Cardiac muscle cell (in vitro differentiated cells and primary cell): ENCODE measurements around the gene ZBTB5. TPM values are rescaled to one million over a fixed set of nuclear protein-coding genes. Genes with fewer than 3 reads are reported as not detected.

ENCODE experiments used
- DNase-seq, 2 donors: peaks; one replicate each; pipeline versions ENCODE4 v3.0.0 to v3.0.0-alpha.2; 2010 to 2017; ENCODE audit warnings: low read depth in 1 of 2, low spot score in 1 of 2
- H3K27ac ChIP-seq: fragments of 200-600 bp; sonication (generic); 2 replicates; pipeline ENCODE4 v1.5.1; 2016
- H3K27me3 ChIP-seq: fragments of 200-600 bp; sonication (generic); 2 replicates; pipeline ENCODE4 v1.6.0; 2016; ENCODE audit warnings: control low read depth
- H3K36me3 ChIP-seq: fragments of 200-600 bp; sonication (generic); 2 replicates; pipeline ENCODE4 v1.5.1; 2016; ENCODE audit warnings: control low read depth
- H3K4me1 ChIP-seq: fragments of 200-600 bp; sonication (generic); 2 replicates; pipeline ENCODE4 v1.8.1; 2017; ENCODE audit warnings: low read depth, mild to moderate bottlenecking, mixed run types
- H3K4me3 ChIP-seq: fragments of 200-600 bp; sonication (generic); 2 replicates; pipeline ENCODE4 v1.5.1; 2016; ENCODE audit warnings: mild to moderate bottlenecking
- H3K9me3 ChIP-seq: fragments of 200-600 bp; sonication (generic); 2 replicates; pipeline ENCODE4 v1.5.1; 2017; ENCODE audit warnings: low read depth, mild to moderate bottlenecking, control low read depth
- polyA plus RNA-seq: library from polyadenylated mRNA; unstranded; fragments of >200 nt; fragmentation: Nextera tagmentation; extraction: Ambion mirVana; gene quantifications from 2 replicates; pipeline ENCODE4 v1.2.1, GENCODE V29; 2016
- total RNA-seq: library from RNA; depleted of rRNA; stranded (reverse); fragments of >200 nt; gene quantifications from 2 replicates; pipeline ENCODE4 v1.2.3, GENCODE V29; 2016
- TF ChIP-seq, protein P1 (sequence below): IDR thresholded peaks from 2 replicates; pipeline ENCODE4 v1.5.1; 2012; ENCODE audit warnings: low read depth, mild to moderate bottlenecking, low read length

Gene ZBTB5
- total and polyA plus RNA-seq, 2 experiments from 2014 or later = 6.7 to 24.9 TPM

DNA sequence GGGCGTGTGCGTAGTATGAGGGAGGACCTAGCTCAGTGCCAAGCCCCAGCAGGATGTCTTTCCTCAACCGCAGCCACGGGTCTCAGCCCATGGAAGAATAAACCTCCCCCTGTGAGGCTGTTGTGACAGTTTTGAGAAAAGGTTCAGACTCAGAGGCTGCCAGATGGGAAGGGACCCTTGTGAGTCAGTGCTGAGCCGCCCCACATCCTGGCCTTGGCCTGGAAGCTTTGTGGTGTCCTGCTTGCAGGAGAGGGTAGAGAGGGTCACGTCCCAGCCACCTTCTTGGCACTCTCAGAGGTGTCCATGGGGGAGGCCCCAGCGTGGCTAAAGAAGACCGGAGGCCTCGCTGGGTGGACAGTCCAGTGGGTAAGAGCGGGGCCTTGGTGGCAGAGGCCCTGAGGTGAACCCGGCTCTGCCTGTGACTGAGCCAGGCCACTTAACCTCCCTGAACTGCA is 39.9 kb downstream of the ZBTB5 start:
- H3K4me1 ChIP-seq = peaks cover 23% of the 10 kb centered on the region
- H3K4me3 ChIP-seq = no peak overlapping the region
- peaks cover 11% of the 10 kb centered on the region for H3K36me3 ChIP-seq
- DNase-seq = peak in 1 of 2 donors; percentile 17
- TF ChIP-seq, protein P1, sequence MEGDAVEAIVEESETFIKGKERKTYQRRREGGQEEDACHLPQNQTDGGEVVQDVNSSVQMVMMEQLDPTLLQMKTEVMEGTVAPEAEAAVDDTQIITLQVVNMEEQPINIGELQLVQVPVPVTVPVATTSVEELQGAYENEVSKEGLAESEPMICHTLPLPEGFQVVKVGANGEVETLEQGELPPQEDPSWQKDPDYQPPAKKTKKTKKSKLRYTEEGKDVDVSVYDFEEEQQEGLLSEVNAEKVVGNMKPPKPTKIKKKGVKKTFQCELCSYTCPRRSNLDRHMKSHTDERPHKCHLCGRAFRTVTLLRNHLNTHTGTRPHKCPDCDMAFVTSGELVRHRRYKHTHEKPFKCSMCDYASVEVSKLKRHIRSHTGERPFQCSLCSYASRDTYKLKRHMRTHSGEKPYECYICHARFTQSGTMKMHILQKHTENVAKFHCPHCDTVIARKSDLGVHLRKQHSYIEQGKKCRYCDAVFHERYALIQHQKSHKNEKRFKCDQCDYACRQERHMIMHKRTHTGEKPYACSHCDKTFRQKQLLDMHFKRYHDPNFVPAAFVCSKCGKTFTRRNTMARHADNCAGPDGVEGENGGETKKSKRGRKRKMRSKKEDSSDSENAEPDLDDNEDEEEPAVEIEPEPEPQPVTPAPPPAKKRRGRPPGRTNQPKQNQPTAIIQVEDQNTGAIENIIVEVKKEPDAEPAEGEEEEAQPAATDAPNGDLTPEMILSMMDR = no peak
- no peaks in the 10 kb centered on the region for H3K9me3 ChIP-seq
- no peaks in the 10 kb centered on the region for H3K27me3 ChIP-seq
- H3K27ac ChIP-seq = peak overlapping the region; percentile 62

- no peaks in the 10 kb centered on the region for H3K27me3 ChIP-seq
- H3K27ac ChIP-seq = peak overlapping the region; percentile 62
- H3K9me3 ChIP-seq = no peaks in the 10 kb centered on the region
- H3K4me1 ChIP-seq = peaks cover 23% of the 10 kb centered on the region
- DNase-seq = no peak
- H3K4me3 ChIP-seq = no peak overlapping the region
- TF ChIP-seq, protein P1 = no peak
- peaks cover 11% of the 10 kb centered on the region for H3K36me3 ChIP-seq
These were observed 40.5 kb downstream of the ZBTB5 start for GRCh38 chr9:37424686-37425297.

DNA sequence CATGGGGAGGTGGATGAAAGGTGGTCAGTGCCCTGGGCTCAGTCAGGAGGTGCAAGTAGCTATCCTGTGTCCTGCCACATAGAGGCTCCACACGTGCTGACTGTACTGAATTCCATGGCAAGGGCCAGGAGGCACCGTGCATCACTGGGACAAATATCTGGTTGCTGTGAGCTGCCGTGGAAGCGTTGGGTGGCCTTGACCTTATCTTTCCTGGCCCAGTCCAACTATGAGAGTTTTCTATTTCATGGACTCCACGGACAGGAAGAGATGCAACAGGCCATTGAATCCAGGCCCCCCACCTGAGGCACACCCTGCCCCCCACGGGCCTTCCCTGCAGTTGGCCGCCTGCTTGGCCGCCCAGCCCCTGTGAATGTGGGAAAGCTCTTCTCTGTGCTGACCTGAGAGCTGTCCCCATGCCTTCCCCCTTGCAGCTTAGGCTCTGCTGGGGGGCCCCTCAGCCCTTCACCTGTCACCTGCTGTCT is 41.0 kb downstream of the ZBTB5 start:
- Histone ChIP-seq H3K4me1 (peaks cover 23% of the 10 kb centered on the region), H3K27ac (no peak overlapping the region), H3K9me3 (no peaks in the 10 kb centered on the region), H3K27me3 (no peaks in the 10 kb centered on the region), H3K36me3 (peaks cover 11% of the 10 kb centered on the region), H3K4me3 (no peak overlapping the region)
- DNase-seq = no peak
- TF ChIP-seq, protein P1 = no peak

DNA sequence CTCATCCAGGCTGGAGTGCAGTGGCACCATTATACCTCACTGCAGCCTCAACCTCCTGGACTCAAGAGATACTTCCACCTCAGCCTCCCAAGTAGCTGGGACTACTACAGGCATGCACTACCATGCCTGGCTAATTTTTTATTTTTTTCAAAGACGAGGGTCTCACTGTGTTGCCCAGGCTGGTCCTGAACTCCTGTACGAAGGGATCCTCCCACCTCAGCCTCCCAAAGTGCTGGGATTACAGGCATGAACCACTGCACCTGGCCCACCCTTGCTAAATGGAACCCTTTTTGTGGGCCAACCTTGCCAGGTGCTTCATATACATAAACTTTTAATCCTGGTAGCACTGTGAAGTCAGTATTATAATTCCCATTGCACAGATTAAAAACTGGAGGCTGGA is 41.7 kb downstream of the ZBTB5 start:
- H3K27ac ChIP-seq = no peak overlapping the region
- peaks cover 23% of the 10 kb centered on the region for H3K4me1 ChIP-seq
- no peaks in the 10 kb centered on the region for H3K27me3 ChIP-seq
- H3K36me3 ChIP-seq = peaks cover 9% of the 10 kb centered on the region
- DNase-seq = no peak
- no peaks in the 10 kb centered on the region for H3K9me3 ChIP-seq
- peak overlapping the region; percentile 63 for H3K4me3 ChIP-seq
- TF ChIP-seq, protein P1 = no peak

DNA sequence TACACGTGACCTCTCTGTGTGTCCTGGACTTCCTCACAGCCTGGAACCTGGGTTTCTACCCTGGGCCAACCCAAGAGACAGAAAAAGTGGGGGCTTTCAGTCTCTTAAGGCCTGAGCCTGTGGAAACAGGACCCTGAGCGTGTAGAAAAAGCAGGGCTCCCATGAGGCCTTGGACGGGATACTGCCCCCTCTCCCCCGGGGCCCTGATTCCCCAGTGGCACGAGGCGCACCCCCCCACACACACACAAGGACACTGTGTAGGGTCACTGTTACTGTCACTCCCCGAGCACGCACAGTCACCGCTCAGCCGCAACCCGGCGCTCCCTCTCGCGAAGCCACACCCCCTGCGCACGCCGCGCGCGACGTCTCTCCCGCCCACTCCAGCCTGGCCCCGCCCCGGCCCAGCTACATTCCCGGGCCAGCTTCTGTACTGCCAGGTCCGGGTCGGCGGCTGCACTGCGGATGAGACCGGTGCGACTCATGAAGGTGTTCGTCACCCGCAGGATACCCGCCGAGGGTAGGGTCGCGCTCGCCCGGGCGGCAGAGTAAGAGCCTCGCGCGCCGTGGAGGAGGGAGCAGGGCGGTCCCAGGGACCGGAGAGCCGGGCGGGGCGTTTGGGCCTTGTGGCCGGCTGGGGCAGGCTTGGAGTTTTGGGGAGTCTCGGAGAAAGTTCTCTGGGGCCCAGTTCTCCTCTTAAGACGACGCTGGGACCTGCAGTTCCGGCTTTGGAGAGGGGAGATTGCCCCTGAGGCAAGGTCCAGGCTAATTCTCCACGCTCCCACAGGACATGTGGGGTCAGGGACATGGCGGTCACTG is 42.8 kb downstream of the ZBTB5 start, which contains the start of gene GRHPR:
Gene GRHPR (plus strand): TSS at position 408 of the 816 bp plus-strand sequence. CDS start 55 bp downstream, at position 463.
- peak; percentile 72 to 89 for DNase-seq
- Histone ChIP-seq H3K36me3 (peaks cover 5% of the 10 kb centered on the region), H3K4me3 (peak within 1 kb of the TSS; percentile 63), H3K4me1 (peaks cover 23% of the 10 kb centered on the region), H3K9me3 (no peaks in the 10 kb centered on the region), H3K27ac (peak within 1 kb of the TSS; percentile 89), H3K27me3 (no peaks in the 10 kb centered on the region)
- TF ChIP-seq, protein P1 = no peak
